CD4-positive, alpha-beta T cell (primary cell): Measurements from ENCODE around the gene TRAF3IP3. TPM values are rescaled to one million over a fixed set of nuclear protein-coding genes. Genes with fewer than 3 reads are reported as not detected.

Experiments
- ATAC-seq: fragments of 200-7000 bp; cut with Tn5 transposase; one replicate; pipeline ENCODE4 v1.10.0; 2022; ENCODE audit warnings: mild to moderate bottlenecking; ENCODE audit not compliant: poor library complexity
- CTCF ChIA-PET: fragments of 350-600 bp; sonication (Branson Sonifier 250); formaldehyde crosslinking; loops from one replicate; lab custom pipeline; 2021; ENCODE audit warnings: antibody characterized with exemption, inconsistent platforms; lab: Charles Lee
- POLR2A ChIA-PET: fragments of 350-600 bp; sonication (Branson Sonifier 250); formaldehyde crosslinking; loops from one replicate; lab custom pipeline; 2021; ENCODE audit warnings: antibody characterized with exemption, inconsistent platforms; lab: Charles Lee
- DNase-seq, 14 experiments: peaks; one replicate each; pipeline ENCODE4 v3.0.0-alpha.2; 2013 to 2020; ENCODE audit warnings: mixed read lengths in 2 of 14
- H3K27ac ChIP-seq, 2 donors: one replicate each; pipeline versions ENCODE4 v1.5.1 to v1.7.0; 2013; ENCODE audit warnings: low read length in 2 of 2, low read depth in 1 of 2, mild to moderate bottlenecking in 1 of 2
- H3K27me3 ChIP-seq, 2 experiments: 1 replicate in 1 of 2; 2 replicates in 1 of 2; pipeline versions ENCODE4 v1.6.1 to v1.7.0; 2013; ENCODE audit warnings: low read length in 2 of 2, control low read depth in 1 of 2, mild to moderate bottlenecking in 1 of 2, moderate library complexity in 1 of 2; ENCODE audit not compliant: insufficient read depth in 2 of 2, control insufficient read depth in 1 of 2
- H3K36me3 ChIP-seq: one replicate; pipeline ENCODE4 v1.6.1; 2013; ENCODE audit warnings: low read length, control low read depth; ENCODE audit not compliant: insufficient read depth
- H3K4me1 ChIP-seq: one replicate; pipeline ENCODE4 v1.6.1; 2013; ENCODE audit warnings: low read length, control low read depth; ENCODE audit not compliant: insufficient read depth
- H3K4me3 ChIP-seq: one replicate; pipeline ENCODE4 v1.5.1; 2013; ENCODE audit warnings: mild to moderate bottlenecking, low read length, moderate library complexity
- H3K9me3 ChIP-seq, 2 experiments: 1 replicate in 1 of 2; 2 replicates in 1 of 2; pipeline versions ENCODE4 v1.6.1 to v1.7.0; 2013; ENCODE audit warnings: low read length in 2 of 2, mild to moderate bottlenecking in 2 of 2, control low read depth in 1 of 2, moderate library complexity in 1 of 2; ENCODE audit not compliant: control insufficient read depth in 1 of 2, insufficient read depth in 1 of 2
- H3K27ac Mint-ChIP-seq: one replicate; pipeline ENCODE4 v1.8.0; 2020; ENCODE audit warnings: mixed read lengths
- H3K27me3 Mint-ChIP-seq: one replicate; pipeline ENCODE4 v1.8.0; 2021; ENCODE audit warnings: mixed read lengths
- H3K36me3 Mint-ChIP-seq: one replicate; pipeline ENCODE4 v1.8.0; 2021; ENCODE audit warnings: low read depth, mixed read lengths
- H3K4me1 Mint-ChIP-seq: one replicate; pipeline ENCODE4 v1.8.0; 2021; ENCODE audit warnings: low read depth, mixed read lengths
- H3K4me3 Mint-ChIP-seq: one replicate; pipeline ENCODE4 v1.8.0; 2020; ENCODE audit warnings: mild to moderate bottlenecking, mixed read lengths
- H3K9me3 Mint-ChIP-seq: one replicate; pipeline ENCODE4 v1.8.0; 2020; ENCODE audit warnings: mixed read lengths
- intact Hi-C, 2 experiments: fragments of 100-400 bp; cut with DNase I in 1 of 2; cut with micrococcal nuclease in 1 of 2; formaldehyde crosslinking; loops; one replicate each; pipeline versions ENCODE4 v1.15.1 to v1.9.0; 2023 to 2025; cut with DNase I, micrococcal nuclease
- polyA plus RNA-seq, 2 donors: library from polyadenylated mRNA; unstranded; fragments of 120-200 nt; gene quantifications; one replicate each; pipeline ENCODE4 v1.2.1, GENCODE V29; 2013
- total RNA-seq, 174 experiments: library from RNA in 2 of 174; stranded (reverse) in 2 of 174; gene quantifications; one replicate each; pipeline ENCODE4 v1.2.3 and lab custom pipeline; 2021 to 2026
- TF ChIP-seq, protein P1 (sequence below): fragments of 200-600 bp; IDR thresholded peaks from one replicate; pipeline ENCODE4 v1.8.0; 2022; ENCODE audit warnings: antibody characterized with exemption, mild to moderate bottlenecking

TRAF3IP3 gene, protein sequence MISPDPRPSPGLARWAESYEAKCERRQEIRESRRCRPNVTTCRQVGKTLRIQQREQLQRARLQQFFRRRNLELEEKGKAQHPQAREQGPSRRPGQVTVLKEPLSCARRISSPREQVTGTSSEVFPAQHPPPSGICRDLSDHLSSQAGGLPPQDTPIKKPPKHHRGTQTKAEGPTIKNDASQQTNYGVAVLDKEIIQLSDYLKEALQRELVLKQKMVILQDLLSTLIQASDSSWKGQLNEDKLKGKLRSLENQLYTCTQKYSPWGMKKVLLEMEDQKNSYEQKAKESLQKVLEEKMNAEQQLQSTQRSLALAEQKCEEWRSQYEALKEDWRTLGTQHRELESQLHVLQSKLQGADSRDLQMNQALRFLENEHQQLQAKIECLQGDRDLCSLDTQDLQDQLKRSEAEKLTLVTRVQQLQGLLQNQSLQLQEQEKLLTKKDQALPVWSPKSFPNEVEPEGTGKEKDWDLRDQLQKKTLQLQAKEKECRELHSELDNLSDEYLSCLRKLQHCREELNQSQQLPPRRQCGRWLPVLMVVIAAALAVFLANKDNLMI
- 100 to 1,000 TPM; 279 to 290 TPM for total RNA-seq
- 560 TPM for polyA plus RNA-seq (2013, experiment 1 of 2)
- polyA plus RNA-seq (2013, experiment 2 of 2), result 399 TPM
- total RNA-seq (lab: John Stamatoyannopoulos, UW), result 15.3 to 695 (median 234) reads per million in 172 experiments

DNA sequence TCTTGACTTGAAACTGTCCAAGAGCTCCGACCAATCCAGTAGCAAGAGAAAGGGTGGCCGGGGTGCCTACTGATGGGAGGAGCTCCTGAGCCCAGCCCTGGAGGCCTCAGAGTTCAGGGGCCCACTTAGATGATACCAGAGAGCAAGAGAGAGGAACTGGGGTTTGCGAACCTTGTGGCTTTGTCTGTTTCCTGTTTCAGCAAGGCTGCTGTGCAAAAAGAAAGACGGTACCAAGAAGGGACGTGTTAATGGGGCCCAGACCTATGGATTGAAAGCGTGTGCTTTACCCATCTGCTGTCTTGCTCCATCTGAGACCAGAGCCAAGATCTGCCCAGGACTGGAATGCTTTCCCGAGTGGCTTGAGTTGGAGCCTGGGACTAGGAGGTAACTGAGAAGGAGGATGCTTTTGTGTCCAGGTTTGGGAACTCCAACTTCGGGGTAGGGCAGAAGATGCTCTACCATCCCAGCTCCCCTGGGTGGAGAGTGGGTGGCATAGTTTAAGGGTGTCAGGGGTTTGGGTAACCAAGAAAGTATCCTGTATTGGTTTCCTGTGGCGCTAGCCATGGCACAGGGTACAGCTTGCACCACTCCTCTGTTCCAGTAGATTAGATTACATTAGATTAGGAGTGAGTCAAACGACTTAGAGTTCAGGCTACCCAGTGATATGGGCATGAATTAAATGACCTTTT, at the start of gene TRAF3IP3:
Gene TRAF3IP3 (plus strand): TSS at position 128 of the 689 bp plus-strand sequence. CDS start 3,987 bp downstream, outside the sequence.
- peaks cover 54% of the 10 kb centered on the region for H3K36me3 Mint-ChIP-seq
- peak within 1 kb of the TSS; percentile 68 for H3K4me3 ChIP-seq
- DNase-seq, result peak; percentile 60 to 92 (median 70)

DNA sequence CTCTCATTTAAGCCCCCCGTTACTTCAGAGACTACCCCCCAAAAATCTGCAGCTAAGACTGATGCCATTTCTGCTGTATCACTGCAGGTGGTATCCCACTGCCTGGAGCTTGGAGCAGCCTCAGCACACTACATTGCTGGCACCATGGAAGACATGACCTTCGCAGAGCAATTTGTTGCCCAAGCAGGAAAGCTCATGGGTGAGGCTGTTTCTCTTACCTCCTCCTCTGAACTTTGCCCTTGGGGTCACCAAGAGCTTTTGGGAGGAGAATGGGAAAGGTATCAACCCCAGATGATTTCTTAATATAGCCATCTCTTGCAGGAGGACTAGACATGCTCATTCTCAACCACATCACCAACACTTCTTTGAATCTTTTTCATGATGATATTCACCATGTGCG, 49.2 kb upstream of the TRAF3IP3 start:
- no peaks in the 10 kb centered on the region for H3K9me3 ChIP-seq
- ChIA-PET POLR2A (no interaction called here), CTCF (no interaction called here)
- Mint-ChIP-seq H3K27ac (no peak overlapping the region), H3K4me1 (peaks cover 14% of the 10 kb centered on the region), H3K36me3 (no peaks in the 10 kb centered on the region), H3K4me3 (no peak overlapping the region), H3K27me3 (no peaks in the 10 kb centered on the region), H3K9me3 (no peaks in the 10 kb centered on the region)
- no peak overlapping the region for H3K27ac ChIP-seq
- no peaks in the 10 kb centered on the region for H3K27me3 ChIP-seq
- no peak for DNase-seq
- H3K36me3 ChIP-seq, result no peaks in the 10 kb centered on the region
- no peaks in the 10 kb centered on the region for H3K4me1 ChIP-seq
- ATAC-seq, result no peak
- no peak overlapping the region for H3K4me3 ChIP-seq
- intact Hi-C loops, result no loop called here
- TF ChIP-seq, protein P1, sequence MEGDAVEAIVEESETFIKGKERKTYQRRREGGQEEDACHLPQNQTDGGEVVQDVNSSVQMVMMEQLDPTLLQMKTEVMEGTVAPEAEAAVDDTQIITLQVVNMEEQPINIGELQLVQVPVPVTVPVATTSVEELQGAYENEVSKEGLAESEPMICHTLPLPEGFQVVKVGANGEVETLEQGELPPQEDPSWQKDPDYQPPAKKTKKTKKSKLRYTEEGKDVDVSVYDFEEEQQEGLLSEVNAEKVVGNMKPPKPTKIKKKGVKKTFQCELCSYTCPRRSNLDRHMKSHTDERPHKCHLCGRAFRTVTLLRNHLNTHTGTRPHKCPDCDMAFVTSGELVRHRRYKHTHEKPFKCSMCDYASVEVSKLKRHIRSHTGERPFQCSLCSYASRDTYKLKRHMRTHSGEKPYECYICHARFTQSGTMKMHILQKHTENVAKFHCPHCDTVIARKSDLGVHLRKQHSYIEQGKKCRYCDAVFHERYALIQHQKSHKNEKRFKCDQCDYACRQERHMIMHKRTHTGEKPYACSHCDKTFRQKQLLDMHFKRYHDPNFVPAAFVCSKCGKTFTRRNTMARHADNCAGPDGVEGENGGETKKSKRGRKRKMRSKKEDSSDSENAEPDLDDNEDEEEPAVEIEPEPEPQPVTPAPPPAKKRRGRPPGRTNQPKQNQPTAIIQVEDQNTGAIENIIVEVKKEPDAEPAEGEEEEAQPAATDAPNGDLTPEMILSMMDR, result no peak

More for the DNA sequence above, at the start of gene TRAF3IP3:
- no peaks in the 10 kb centered on the region for H3K9me3 ChIP-seq
- Mint-ChIP-seq H3K27ac (peak within 1 kb of the TSS; percentile 89), H3K9me3 (no peaks in the 10 kb centered on the region), H3K4me1 (peaks cover 79% of the 10 kb centered on the region), H3K27me3 (no peaks in the 10 kb centered on the region), H3K4me3 (peak within 1 kb of the TSS; percentile 88)
- TF ChIP-seq, protein P1, result no peak
- ChIA-PET POLR2A (interaction anchor here (0.9 to 13.9 kb wide), 9 partner anchors 8 to 72 kb away, joined by 3 to 478 read pairs (median 4); partner anchors contain the start of genes C1orf74 and UTP25), CTCF (interaction anchor here (1.0 to 2.7 kb wide), 4 partner anchors 8 to 67 kb away, joined by 3 to 16 read pairs (median 10); no protein-coding TSS in a partner anchor)
- ATAC-seq, result peak; percentile 91
- intact Hi-C loops, result loop anchor here in 1 of 2 experiments (1.0 kb wide), 1 partner anchor 12 kb away; no protein-coding TSS in a partner anchor
- H3K27ac ChIP-seq, result peak within 1 kb of the TSS; percentile 61 to 79
- no peaks in the 10 kb centered on the region for H3K27me3 ChIP-seq
- H3K4me1 ChIP-seq, result peaks cover 77% of the 10 kb centered on the region
- peaks cover 30% of the 10 kb centered on the region for H3K36me3 ChIP-seq

DNA sequence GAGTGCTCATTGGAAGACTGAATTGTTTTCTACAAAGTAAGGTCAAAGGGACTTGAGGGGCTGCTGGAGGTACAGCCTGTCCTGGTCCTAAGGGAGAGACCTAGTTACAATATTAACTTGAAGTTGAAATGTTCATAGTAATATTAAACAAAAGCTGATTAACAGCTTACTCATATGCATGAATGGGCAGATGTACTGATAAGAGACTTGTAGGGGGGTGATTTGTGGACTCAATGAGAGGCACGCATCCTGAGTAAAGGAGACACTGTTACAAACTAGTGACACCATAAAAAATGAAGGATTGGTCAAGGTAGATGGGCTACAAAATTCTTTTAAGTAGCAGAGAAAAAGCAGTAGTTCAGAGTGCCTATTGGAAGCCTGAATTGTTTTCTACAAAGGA, 48.5 kb upstream of the TRAF3IP3 start:
- CTCF ChIA-PET, result interaction anchor here (1.1 kb wide), 1 partner anchor 16 kb away, joined by 3 read pairs; no protein-coding TSS in a partner anchor
- ATAC-seq, result no peak
- no peaks in the 10 kb centered on the region for H3K9me3 ChIP-seq
- TF ChIP-seq, protein P1, result no peak
- Mint-ChIP-seq H3K4me3 (no peak overlapping the region), H3K36me3 (no peaks in the 10 kb centered on the region), H3K9me3 (no peaks in the 10 kb centered on the region), H3K27me3 (no peaks in the 10 kb centered on the region), H3K27ac (no peak overlapping the region), H3K4me1 (peaks cover 14% of the 10 kb centered on the region)
- no peak overlapping the region for H3K27ac ChIP-seq
- POLR2A ChIA-PET, result no interaction called here
- no peak overlapping the region for H3K4me3 ChIP-seq
- DNase-seq, result no peak
- intact Hi-C loops, result no loop called here
- H3K36me3 ChIP-seq, result no peaks in the 10 kb centered on the region
- H3K4me1 ChIP-seq, result no peaks in the 10 kb centered on the region
- H3K27me3 ChIP-seq, result no peaks in the 10 kb centered on the region
